Anterior cingulate cortex (tissue), 58 donors: ENCODE data around the gene HSD17B12.

ENCODE experiments used
- DNase-seq, 58 donors: peaks; one replicate each; lab custom pipeline; 2025; lab: John Stamatoyannopoulos, UW

HSD17B12 gene

DNA sequence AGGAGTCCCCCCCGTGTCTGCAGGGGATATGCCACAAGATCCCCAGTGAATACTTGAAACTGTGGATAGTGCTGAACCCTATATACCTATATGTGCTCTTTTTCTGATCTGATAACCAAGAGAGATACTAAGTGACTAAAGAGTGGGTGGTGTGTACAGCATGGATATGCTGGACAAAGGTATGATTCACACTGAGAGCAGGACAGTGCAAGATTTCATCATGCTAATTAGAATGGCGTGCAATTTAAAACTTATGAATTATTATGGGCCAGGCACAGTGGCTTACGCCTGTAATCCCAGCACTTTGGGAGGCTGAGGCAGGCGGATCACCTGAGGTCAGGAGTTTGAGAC lies 109.9 kb downstream of the HSD17B12 start:
- DNase-seq, result no peak

DNA sequence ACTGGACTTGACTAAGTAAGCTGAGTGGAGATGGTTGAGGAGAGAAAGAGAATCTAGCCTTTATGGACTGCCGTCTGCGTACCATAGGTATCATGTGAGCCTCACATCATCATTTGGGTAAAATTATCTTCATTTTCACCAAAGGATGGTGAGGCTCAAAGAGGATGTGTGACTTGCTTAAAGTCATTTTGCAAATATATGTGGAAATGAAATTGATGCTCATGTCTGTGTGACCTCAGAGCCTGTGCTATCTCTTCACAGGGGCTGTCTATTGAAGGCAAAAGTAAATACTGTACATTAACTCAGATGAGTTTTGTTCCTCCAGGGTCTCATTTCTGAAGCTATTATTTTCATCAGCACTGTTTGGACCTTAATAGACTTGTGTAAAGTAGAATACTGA lies 116.8 kb downstream of the HSD17B12 start:
- no peak for DNase-seq

GRCh38 chr11:43797866-43798265 lies 117.3 kb downstream of the HSD17B12 start:
- DNase-seq, result no peak

DNA sequence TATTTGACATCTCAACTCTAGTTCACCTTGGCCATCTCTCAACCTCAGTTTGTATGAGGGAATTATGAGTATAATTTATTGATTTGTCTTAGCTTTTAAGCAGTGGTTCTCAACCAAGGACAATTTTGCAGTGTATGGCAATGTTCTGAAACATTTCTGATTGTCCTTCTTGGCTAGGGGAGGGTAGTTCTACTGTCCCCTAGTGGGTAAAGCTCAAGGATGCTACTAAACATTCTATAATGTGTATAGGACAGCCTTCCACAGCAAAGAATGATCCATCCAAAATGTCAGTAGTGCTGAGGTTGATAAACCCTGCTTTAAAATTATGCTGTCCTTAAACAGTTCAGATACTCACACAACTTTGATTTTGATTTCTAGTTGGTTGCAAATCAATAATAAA lies 122.0 kb downstream of the HSD17B12 start:
- DNase-seq, result no peak

DNA sequence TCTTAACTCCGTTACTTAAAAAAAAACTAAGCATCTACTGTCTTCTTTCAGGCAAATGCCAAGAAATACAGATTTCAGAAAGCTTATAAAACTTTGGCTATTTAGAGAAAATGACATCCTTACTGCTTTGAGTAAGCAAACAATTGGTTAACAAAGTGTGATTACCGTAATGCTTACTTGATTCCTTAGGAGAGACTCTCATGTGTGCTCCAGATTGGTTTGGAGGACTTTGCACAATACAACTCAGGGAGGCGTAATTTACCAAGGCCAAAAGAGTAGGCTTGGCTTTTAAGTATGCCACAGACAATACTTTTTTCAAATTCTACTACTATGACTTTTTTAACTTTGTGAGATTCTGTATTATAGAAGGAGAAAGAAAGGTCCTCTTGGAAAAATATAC lies 123.2 kb downstream of the HSD17B12 start:
- DNase-seq, result no peak

DNA sequence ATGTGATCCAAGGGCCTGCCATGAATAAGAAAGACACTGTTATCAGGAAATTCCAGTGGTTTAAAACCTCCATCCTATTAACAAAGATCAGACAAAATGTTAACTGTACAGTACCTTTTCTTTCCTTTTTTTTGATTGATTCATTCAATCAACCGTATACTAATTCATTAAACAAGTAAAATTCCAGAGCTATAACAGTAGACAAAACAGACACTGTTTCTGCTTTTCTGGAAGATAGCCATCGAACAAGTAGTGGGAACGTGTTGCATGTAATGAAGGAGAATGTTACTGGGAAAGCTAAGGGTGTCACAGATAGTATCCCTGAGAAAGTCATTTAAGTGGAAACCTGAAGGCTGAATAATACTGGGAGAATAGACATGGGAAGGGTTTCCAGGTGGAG lies 126.4 kb downstream of the HSD17B12 start:
- DNase-seq, result no peak

GRCh38 chr11:43810929-43811596 lies 130.5 kb downstream of the HSD17B12 start:
- peak in 5 of 58 donors; percentile 4 to 49 (median 12) for DNase-seq

DNA sequence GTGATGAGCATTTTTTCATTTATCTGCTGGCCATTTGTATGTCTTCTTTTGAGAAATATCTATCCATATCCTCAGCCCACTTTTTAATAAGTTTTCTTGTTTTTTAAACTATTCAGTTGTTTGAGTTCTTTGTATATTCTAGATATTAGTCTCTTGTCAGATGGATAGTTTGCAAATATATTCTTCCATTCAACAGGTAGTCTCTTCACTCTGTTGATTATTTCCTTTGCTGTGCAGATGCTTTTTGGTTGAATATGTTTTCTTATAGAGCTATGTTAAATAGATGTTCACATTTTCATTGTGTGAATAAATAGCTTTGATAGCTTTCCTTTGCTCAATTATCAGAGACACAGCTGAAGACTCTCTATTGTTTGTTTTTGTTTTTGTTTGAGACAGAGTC lies 131.9 kb downstream of the HSD17B12 start:
- DNase-seq, result no peak

DNA sequence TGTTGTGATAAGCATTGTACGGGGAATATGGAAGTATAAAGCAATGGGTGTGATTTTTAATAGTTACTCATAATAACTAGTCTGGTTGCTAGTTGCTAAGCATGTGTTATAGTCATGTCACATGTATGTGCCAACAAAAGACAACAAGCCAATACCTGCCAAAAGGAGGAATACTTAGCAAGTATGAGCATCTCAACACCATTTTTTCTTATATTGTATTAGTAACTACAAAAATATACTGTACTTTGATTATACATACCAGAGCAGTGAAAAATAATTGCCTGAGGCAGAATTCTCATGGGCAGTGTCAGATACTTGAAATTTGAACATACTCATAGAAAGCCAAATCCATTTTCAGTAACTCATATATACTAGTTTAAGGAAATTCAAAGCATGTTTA lies 137.7 kb downstream of the HSD17B12 start:
- no peak for DNase-seq

DNA sequence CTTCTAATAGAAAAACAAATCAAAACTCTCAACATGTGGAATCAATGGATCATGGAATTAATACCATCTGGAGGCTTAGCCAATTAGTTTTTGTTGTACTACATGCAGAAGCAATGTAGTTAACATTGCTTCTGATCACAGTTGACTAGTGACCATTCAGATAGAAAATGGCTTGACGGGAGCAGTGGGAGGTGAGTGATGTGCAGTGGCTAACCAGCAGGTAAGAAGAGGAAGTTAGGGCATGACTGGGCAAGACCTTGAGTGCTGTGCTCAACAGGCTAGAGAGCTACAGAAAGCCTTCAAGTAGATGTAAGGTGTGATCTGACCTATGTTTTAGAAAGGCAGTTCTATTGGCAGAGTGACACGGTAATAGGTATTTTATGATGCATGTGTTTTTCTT lies 139.4 kb downstream of the HSD17B12 start:
- no peak for DNase-seq

DNA sequence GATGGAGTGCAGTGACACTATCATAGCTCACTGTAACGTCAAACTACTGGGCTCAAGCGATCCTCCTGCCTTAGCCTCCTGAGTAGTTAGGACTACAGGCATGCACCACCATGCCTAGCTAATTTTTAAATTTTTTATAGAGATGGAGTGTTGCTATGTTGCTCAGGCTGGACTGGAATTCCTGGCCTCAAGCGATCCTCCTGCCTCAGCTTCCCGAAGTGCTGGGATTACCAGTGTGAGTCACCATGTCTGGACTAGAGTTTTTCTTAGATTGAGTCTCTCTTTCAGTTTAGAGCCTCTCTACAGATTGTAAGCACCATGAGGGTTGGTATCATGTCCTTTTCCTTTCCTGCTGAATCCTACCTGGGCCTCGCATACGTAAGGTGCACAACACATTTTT lies 142.8 kb downstream of the HSD17B12 start:
- DNase-seq, result no peak

- DNase-seq, result no peak
Observed at GRCh38 chr11:43823851-43824250, 143.3 kb downstream of the HSD17B12 start.

DNA sequence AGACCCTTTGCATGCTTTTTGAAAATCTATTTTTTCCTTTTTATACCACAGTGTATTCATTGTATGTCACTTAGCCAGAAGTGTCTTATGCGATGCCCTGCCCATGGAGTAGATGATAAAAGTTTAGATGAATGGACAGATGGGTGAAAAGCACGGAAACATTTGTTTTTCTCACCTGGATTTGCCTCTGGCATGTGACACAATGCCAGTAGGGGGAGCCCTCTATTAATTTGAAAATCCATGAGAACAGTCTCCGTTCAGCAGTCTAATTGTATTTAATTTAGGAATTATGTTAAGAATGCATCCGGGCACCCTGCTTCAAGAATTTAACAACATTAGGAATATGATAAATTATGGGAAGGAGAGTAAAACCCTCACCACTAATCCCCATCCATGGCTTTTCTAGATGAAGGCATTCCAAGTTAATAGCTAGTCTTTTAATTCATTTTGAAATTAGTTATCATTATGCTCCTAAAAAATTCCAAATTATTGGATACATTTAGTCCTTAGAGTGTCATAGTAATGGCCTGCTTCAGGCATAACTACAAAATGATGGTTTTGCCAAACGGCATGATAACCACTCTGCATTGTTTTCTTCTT lies 144.8 kb downstream of the HSD17B12 start:
- DNase-seq, result no peak

GRCh38 chr11:43830928-43831440 lies 150.4 kb downstream of the HSD17B12 start:
- peak in 28 of 58 donors; percentile 3 to 60 (median 23) for DNase-seq

DNA sequence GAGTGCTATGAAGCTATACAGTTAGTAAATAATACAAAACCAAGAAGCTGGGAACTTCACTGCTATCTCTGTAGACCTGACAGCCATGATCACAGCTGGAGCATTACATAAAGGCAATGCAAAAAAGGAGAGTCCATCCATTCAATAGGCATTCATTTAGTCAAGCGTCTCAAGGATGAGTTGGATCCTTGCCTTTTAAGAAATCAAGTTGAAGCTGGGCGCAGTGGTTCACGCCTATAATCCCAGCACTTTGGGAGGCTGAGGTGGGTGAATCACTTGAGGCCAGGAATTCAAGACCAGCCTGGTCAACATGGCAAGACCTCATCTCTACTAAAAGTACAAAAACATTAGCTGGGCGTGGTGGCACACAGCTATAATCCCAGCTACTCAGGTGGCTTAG lies 152.0 kb downstream of the HSD17B12 start:
- DNase-seq, result no peak

DNA sequence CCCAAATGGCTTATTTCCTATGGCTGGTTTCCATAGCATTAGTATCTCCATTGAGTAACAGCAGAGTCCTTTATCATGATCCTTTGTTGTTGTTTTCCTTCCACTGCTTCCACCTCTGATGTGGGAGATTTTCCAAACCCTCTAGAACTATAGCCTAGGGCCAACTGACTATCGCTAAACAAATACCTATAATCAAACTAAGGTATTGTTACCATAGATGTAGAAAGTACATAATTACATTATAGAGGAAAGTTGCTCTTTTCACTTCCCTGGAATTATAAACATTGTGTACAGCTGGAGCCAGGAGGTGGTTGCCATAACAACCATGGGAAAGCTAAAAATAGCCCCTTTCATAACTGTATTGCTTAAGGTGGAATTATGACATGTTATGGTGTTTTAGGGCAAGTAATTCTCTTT lies 153.1 kb downstream of the HSD17B12 start:
- DNase-seq, result no peak

DNA sequence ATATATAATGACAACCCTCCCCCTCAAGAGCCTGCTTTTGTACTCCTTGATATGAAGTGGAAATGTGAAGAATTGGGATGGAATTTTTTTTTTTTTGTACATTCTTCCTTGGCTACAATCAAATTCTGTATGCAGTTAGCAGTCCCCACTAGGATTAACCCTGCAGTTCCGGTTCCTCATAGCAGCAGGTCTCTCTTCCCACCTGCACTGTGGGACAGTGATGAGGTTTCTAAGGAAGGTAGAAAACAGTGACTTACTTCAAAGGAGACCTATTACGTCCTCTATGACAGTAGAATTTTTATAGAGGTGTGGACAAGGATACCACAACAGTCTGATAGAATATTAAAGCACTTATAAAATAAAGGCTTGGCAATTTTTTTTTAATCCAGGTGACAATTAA lies 153.7 kb downstream of the HSD17B12 start:
- no peak for DNase-seq

DNA sequence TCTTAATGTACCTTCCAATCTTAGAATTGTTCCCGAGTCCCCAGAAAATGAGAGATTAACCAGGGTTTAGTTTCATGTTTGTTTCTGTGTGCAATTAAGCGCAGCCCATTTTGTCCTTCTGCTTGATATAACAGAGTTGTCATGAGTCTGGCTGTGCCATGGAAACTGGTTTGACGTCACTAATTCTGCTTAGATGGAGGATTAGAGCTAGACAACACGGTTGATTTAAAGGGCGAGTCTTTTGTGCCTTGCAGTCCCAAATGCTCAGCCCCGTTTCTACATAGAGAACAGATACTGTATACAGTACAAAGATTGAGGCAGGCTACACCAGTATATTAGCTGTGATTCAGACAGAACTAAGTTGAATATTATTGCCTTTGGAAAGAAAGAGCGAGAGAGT lies 154.6 kb downstream of the HSD17B12 start:
- no peak for DNase-seq

- no peak for DNase-seq
Observed at GRCh38 chr11:43837879-43838278, 157.3 kb downstream of the HSD17B12 start.

- DNase-seq, result no peak
Observed at GRCh38 chr11:43842021-43842420, 161.5 kb downstream of the HSD17B12 start.

GRCh38 chr11:43845816-43846215 lies 165.3 kb downstream of the HSD17B12 start:
- no peak for DNase-seq

DNA sequence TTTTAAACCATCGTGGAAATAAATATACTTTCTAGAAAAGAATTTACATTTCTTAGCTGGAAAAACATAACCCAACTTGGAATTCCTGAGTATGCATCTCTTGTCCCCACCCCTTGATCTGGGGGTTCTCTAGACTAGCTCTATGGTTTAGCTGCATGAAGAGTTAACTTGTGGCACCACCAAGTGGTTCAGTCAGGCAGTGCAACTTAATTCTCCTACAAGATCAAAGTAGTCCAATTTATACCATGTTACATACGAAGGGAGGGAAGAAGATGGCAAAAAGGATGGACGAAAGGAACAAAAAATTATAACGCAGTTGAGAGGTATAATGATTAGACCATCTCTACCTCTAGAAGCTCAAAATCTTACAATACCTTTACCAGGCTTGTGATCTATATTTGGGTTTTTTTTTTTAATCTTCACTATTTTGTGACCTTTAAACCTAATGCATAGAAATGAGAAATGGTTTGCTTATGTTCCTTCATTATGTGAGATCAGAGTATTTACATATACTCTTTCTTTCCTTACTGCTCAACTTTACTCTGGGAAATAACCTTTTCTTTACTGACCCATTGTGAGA lies 171.6 kb downstream of the HSD17B12 start:
- DNase-seq, result peak in 33 of 58 donors; percentile 3 to 69 (median 26)
